Inferior parietal cortex (tissue), 1 donor: ENCODE data around the gene AGRP.
"Not testable (repeated sequence)": the region's sequence is repeated elsewhere in the genome, so short reads cannot be mapped to it uniquely, and the experiment has no call there.

Experiments
- DNase-seq: peaks from one replicate; pipeline ENCODE4 v3.0.0-alpha.2; 2016; ENCODE audit errors: extremely low spot score

AGRP gene

DNA sequence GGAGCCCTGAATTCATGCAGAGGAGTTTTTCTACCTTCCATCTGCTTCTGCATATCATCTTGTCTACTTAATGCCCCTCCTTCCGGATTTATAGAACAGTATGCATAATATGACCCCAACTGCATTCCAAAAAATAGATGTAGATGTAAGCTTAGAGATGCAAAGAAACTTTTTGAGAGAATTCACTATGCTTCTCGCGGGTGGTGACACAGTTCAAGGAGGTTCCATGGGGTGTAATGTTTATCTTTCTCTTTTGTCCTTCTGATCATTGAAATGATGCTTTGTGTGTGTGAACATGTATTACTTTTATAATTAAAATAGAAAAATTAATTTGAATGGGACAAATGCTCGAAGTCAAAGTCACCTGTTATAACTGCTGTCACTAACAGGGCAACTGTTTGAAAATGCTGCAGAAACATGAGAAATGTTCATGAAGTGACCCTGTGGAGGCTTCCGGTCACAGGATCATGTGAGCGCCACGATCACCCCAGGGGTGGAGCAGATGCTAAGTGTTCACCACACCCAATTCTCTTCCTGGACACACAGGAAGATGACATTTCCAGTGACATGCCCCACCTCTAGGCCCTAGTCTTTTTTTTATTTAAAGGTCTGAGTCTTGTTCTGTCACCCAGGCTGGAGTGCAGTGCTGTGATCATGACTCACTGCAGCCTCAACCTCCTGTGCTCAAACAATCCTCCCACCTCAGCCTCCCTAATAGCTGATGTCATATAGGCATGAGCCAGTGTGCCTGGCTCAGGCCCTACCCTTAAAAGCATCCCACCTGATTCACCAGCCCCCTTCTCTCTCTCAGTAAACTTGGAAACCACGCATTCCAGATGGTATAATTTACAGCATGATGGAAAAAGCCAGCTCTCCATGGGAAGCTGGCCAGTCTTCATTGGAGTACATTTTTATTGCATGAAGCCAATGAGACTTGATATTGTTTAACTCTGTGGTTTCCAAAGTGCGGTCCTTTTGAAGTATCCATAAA, 21.0 kb upstream of the AGRP start:
- DNase-seq, result peak; percentile 36

DNA sequence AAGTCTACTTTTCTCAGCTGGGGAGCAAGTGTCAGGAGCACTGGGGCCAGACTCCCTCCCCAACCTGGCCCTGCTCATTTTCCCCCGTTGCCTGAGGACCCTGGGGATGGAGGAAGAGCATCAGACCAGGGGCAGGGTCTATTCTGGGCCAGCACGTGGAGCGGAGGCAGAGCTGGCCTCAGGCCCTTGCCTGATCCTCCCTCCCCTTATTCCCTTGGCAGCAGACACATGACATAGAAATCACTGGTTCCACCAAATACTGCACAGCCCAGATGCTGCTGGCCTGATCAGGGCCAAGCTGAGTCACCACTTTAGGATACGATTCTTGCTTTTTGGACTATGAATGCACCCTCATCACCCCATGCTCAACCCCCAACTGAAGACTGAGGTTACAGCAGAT, 15.8 kb upstream of the AGRP start:
- DNase-seq, result no peak

GRCh38 chr16:67490335-67491096, 7.2 kb upstream of the AGRP start:
- DNase-seq, result no peak

GRCh38 chr16:67489401-67490083, 6.2 kb upstream of the AGRP start:
- no peak for DNase-seq

GRCh38 chr16:67487561-67487960, 4.2 kb upstream of the AGRP start:
- not testable (repeated sequence) for DNase-seq

DNA sequence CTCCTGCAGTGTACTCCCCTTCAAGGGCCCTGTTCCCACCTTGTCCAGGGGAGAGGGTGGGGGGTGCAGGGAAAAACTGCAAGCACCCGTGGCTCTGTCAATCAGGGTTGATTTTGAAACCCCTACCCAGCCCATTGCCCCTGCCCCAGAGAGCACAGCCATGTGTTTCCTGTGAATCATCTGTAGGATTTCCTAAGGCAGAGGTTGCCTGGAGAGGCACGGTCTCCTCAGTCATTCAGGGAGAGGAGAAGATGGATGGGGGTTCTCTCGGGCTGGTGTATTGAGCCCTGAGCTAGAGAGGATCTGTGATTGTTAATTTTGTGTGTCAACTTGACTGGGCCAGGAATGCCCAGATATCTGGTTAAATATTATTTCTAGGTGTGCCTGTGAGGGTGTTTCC, 3.5 kb upstream of the AGRP start:
- DNase-seq, result no peak

DNA sequence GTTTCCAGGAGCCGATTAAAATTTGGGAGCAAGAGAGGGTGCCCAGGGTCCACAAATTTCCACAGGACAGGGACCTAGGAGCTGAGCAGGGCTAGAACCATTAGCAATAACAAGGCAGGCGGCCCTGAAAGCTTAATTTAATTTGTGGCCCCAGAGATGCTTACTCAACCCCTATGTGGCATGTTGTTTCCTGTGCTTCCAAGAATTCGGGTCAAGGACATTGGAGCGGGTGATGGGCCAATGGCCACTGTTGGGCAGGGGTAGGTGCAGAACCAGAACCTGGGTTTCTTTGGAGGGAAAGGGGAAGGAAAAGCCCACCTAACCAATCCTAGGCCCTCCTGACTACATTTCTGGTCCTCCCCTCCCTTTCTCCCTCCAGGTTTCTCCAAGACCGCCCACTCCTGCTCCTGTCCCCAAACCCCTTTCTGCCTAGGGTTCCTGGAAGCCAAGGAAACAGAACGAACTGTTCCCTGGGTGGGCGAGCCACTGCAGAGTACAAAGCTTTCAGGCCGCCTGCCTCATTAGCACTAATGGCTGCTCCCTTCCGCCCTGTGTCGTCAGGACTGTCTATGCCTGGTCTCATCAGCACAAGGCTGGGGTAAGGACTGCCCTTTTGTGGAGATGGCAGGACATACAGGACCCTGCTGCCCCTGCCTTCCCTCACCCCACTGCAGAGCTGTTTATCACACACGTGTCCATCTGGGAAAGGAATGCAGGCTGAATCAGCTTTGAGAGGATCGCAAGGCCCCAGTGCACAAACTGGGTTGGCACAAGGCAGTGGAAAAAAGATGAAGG, 581 bp upstream of the AGRP start:
- DNase-seq, result no peak

- no peak for DNase-seq
These were observed 968 bp downstream of the AGRP start for GRCh38 chr16:67482233-67482924.

GRCh38 chr16:67481561-67482232, 1.6 kb downstream of the AGRP start:
- DNase-seq, result peak; percentile 32

- DNase-seq, result peak; percentile 99
These were observed 2.4 kb downstream of the AGRP start, which contains the start of gene ATP6V0D1 for GRCh38 chr16:67480833-67481560. ATP6V0D1 (minus strand) TSS chr16:67481157; CDS start chr16:67481086, 71 bp downstream.

- no peak for DNase-seq
These were observed 5.3 kb downstream of the AGRP start for GRCh38 chr16:67477960-67478554.

GRCh38 chr16:67474551-67475455, 8.5 kb downstream of the AGRP start:
- DNase-seq, result no peak

DNA sequence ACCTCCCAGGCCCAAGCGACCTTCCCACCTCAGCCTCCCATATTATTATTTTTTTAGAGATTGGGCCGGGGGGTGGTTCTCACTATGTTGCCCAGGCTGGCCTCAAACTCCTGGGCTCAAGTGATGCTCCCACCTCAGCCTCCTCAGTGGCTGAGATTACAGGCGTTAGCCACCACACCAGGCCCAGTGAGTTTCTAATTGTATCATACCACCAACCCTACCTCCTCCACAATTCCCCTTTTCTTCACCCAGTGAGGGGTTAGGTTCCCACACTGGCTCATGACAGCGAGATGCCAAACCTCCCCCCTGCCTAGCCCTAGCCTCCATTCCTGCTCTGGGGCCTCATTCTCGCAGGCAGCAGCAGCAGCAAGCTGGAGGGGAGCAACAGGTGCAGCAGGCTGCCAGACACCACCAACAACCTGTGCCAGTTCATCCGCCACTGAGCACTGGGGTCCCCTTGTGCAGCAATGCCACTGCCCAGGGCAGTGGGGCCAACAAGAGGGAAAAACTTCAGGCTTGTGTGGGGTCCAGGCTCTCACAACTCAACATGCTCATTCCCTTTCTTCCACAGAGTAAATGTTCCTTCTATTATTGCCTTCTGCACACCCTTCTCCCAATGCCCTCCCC, 11.5 kb downstream of the AGRP start:
- no peak for DNase-seq

DNA sequence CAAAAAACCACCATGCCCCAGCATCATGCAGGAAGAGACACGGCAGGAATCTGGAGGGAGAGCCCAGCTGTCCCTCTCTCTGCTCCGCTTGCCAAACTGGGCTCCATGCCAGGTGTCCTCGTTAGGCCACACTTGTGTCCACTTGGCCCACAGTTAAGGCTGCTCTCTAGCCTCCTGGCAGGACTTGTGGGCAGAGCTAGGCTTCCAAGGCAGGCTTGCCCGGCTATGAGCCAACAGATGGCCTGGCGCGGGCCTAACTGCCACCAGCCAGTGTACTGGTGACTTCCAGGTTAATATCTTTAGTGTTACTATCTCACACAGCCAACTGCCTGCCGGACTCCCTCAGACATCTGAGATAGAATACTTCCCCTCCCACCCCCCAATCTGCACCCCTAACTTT, 13.0 kb downstream of the AGRP start:
- DNase-seq, result peak; percentile 84

- no peak for DNase-seq
These were observed 14.6 kb downstream of the AGRP start for GRCh38 chr16:67468731-67469130.

DNA sequence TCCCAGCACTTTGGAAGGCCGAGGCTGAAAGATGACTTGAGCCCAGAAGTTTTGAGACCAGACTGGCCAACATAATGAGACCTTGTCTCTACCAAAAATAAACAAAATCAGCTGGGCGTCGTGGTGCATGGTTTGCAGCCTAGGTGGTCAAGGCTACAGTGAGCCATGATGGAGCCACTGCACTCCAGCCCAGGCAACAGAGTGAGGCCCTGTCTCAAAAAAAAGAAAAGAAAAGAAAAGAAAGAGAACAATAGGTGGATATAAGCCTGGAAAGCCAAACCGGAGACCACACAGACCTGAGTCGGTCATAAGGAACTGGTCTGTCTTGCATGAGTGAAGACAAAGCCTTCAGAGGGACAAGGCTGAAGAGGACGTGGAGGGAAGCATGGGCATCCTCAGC, 16.8 kb downstream of the AGRP start:
- no peak for DNase-seq

DNA sequence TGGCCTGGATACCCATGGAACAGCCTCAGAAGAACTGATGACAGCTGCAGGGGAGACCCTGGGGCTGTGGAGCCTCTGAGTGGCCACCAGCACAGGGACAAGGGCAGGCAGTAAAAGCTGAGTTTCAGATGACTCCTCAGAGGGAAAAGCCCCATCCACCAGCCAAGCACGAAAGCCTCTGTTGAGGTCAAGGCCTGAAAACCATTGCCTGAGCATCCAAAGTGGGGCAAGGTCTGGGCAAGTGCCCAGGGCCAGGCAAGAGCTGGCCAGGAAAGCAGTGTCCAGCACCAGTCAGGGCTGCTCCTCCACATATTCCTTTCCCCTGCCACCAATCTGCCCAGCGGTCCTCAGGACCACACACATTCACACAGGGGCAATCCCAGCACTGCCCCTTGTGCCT, 18.8 kb downstream of the AGRP start:
- DNase-seq, result no peak
